A673 (cell line): ENCODE data around the gene LRRC25.

Experiments
- EZH2 ChIP-seq: fragments of 200-600 bp; sonication (generic); IDR thresholded peaks from 2 replicates; pipeline ENCODE4 v1.6.1; 2017; ENCODE audit warnings: borderline replicate concordance, low read depth, mild to moderate bottlenecking, mixed read lengths, antibody characterized with exemption, low read length; ENCODE audit not compliant: poor library complexity, severe bottlenecking
- TF ChIP-seq, protein P1 (sequence below): fragments of 300-800, 200-600 bp; sonication (generic); conservative IDR thresholded peaks from 2 replicates; pipeline ENCODE4 v1.5.1; 2017; ENCODE audit warnings: low read depth, mild to moderate bottlenecking, antibody characterized with exemption, low read length, moderate library complexity, mixed read lengths

DNA sequence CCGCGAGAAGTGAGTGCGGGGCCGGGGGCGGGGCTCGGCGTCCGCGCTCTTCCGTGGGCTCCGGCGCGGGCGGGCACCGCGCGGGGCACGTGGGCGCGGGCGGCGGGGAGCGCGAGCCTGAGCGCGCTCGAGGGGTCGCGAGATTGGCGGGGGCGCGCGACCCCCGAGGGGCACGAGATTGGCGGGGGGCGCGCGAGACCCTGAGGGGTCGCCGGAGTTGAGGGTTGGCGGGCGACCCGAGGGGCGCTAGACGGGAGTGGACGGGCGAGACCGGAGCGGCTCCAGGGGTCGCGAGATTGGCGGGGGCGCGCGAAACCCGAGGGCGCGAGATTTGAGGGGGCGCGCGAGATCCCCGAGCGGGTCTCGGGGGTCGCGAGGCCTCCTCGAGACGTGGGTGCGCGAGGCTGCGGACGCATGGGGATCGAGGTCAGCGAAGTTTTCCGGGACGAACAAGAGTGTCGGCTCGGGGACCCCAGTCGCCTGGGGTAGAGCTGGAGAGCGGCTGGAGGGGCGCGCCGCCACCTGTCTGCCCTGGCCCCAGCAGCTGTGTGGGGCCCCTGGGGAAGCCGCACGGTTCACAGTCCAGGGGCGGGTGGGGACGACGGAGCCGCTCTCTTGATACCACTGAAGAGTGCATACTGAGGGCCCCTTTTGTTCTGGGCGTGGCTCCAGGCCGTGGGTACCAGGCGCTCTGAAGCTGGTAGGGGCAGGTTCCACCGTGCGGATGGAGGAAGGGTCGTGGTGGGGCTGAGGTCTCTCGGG lies 22.5 kb upstream of the LRRC25 start:
- TF ChIP-seq EZH2: no peak
- TF ChIP-seq, protein P1, sequence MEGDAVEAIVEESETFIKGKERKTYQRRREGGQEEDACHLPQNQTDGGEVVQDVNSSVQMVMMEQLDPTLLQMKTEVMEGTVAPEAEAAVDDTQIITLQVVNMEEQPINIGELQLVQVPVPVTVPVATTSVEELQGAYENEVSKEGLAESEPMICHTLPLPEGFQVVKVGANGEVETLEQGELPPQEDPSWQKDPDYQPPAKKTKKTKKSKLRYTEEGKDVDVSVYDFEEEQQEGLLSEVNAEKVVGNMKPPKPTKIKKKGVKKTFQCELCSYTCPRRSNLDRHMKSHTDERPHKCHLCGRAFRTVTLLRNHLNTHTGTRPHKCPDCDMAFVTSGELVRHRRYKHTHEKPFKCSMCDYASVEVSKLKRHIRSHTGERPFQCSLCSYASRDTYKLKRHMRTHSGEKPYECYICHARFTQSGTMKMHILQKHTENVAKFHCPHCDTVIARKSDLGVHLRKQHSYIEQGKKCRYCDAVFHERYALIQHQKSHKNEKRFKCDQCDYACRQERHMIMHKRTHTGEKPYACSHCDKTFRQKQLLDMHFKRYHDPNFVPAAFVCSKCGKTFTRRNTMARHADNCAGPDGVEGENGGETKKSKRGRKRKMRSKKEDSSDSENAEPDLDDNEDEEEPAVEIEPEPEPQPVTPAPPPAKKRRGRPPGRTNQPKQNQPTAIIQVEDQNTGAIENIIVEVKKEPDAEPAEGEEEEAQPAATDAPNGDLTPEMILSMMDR: no peak
